Nucleus accumbens (tissue), 56 donors: ENCODE results near the gene GSC.
"Not testable (repeated sequence)": the region's sequence is repeated elsewhere in the genome, so short reads cannot be mapped to it uniquely, and the experiment has no call there.

Experiments
- DNase-seq, 56 donors: peaks; one replicate each; lab custom pipeline; 2025; lab: John Stamatoyannopoulos, UW

GSC gene

DNA sequence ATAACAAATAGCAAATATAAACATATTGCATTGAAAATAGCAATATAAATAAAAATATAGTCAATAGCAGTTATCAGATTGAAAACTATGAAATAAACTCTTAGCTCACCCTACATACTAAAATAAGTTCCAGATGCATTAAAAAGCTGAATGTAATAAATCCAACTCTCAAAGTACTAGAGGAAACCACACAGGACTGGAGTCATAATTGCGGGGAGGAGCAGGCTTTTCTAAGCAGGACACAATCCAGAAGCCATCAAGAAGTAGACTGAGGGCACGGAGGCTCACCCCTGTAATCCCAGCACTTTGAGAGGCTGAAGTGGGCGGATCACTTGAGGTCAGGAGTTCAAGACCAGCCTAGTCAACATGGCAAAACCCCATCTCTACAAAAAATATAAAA, 22.2 kb downstream of the GSC start:
- no peak for DNase-seq

DNA sequence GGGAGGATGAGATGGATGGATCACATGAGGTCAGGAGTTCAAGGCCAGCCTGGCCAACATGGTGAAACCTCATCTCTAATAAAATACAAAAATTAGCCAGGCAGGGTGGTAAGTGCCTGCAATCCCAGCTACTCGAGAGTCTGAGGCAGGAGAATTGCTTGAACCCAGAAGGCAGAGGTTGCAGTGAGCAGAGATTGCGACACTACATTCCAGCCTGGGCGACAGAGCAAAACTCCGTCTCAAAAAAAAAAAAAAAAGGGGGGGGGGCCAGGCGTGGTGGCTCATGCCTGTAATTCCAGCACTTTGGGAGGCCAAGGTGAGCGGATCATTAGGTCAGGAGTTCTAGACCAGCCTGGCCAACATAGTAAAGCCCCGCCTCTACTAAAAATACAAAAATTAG, 22.8 kb downstream of the GSC start:
- not testable (repeated sequence) for DNase-seq

DNA sequence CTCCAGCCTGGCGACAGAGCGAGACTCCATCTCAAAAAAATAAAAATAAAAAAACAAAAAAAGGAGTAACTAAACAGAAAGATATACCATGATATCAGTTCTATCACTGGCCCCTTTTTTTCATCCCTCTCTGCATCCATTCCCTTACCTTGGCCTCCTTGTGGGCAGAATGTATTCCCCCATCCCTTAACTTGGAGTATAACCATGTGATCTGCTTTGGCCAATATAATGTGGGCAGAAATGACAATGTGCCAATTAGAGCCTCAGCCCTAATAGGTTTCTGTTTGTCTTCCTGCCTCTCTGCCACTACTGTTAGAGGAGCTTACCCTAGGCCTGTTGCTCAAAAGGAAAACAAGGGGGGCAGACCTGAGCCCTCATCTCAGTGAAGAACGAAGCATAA, 23.8 kb downstream of the GSC start:
- DNase-seq: no peak

- no peak for DNase-seq
These were observed 31.2 kb downstream of the GSC start for GRCh38 chr14:94738751-94739150.

GRCh38 chr14:94738097-94738496, 31.8 kb downstream of the GSC start:
- DNase-seq: no peak

DNA sequence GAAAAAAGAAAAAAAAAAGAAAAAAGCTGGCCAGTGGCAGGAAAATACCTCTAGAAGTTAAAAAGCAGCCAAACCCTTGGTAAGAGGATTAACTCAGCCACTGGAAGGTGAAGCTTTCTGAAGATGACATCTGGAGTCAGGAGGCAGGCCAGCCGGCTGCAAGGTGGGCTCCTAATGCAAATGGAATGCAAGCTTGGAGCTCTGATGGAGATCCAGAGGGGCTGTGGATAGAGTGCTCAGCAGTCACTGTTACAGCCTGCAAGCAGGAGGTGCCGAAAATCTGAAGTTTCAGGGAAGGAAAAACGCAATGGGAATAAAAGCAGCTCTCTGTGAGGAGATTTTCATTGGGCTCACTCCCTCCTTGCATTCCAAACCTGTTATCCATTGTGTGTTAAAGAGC, 41.0 kb downstream of the GSC start:
- no peak for DNase-seq

- DNase-seq: not testable (repeated sequence)
These were observed 41.5 kb downstream of the GSC start for GRCh38 chr14:94728440-94728839.

GRCh38 chr14:94726649-94727048, 43.3 kb downstream of the GSC start:
- DNase-seq: not testable (repeated sequence)

DNA sequence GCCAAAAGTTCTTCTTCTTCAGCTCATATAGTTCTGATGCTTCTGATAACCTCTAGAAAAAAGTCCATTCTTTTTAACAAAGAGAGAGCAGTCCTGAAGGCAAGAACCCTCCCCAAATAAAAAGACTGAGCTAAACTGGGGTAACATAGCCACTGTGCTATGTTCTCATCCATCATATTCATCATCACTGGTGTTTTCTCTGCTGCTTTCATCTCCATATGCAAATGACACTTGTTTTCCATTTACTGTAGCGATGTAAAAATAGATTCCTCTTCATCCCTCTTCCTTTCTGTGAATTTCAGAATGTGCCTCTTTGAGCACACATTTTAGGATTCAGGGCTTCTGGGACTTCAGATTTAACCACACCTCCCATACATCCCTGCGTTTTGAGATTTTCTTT, 44.9 kb downstream of the GSC start:
- DNase-seq: no peak

DNA sequence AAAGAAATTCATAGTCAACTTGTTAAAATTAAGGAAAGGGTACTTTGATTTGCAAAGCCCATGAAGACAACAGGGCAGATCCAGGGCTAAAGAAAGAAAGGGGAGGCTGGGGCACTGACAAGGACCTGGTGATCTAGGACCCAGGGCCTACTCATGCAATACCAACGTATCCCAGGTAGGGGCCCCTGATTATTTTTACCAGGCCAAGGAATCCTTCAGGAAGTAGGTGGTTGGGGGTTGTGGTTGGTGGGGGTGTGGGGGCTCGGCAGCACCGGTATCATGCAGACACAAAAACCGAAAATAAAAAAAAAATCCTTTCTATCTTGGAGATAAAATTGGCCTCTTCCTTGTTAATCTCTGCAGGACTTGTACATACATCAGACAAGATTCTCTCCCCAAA, 47.5 kb downstream of the GSC start:
- no peak for DNase-seq
